Measurements from ENCODE around the gene LMOD3. TPM values are rescaled to one million over a fixed set of nuclear protein-coding genes. Genes with fewer than 3 reads are reported as not detected.

The LMOD3 gene
- total and polyA plus RNA-seq, 9 of the 15 experiments (the other 6 are each of a cell fraction or from before 2014, with no cell fraction given): 0.03 TPM; not detected in 8

DNA sequence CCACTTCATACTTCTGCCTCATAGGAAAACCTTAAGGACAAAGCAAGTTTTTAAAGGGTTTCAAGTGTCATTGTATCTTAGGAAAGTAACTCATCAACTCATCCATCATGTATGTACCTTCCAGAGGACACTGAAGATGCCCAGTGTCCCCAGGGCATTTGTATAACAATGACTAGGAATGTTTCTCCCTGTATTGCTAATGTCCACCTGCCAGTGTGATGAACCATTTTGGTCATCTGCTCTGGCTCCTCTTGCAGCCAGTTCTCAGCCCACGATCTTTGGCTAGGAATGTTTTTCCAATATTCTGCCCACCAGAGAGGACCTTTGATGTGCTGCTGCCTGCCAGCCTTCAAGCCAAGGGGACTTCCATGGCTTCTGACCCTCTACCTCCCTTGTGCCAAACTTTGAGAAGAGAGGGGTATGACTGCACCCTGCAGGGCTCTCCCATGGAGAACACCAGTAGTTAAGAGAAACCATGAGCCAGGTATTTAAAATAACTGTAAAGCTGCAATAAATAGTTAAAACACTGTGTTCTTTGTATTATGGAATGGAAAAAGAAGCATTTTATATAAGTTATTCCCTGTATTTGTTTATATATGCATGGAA is 11.4 kb downstream of the LMOD3 start:
- intact Hi-C loops (cut with micrococcal nuclease) (no loop called here), in situ Hi-C loops (cut with MboI) (no loop called here)
- ChIA-PET POLR2A (no interaction called here), CTCF (ENCODE audit: low intra/inter-chr PET ratio) (interaction anchor here (0.7 kb wide), 1 partner anchor 24 kb away, joined by 3 read pairs; no protein-coding TSS in a partner anchor)
- DNase-seq (ENCODE audit: extremely low read depth in 1 of 4, low spot score in 3 of 4): no peak
- no peak overlapping the region for H2AFZ ChIP-seq (ENCODE audit: low read depth, low read length)
- no peak overlapping the region for H3K9ac ChIP-seq (ENCODE audit: insufficient read depth in 1 of 2, low read depth in 2 of 2, low read length in 2 of 2)
- FAIRE-seq: no peak
- no peaks in the 10 kb centered on the region for H3K79me2 ChIP-seq (ENCODE audit: control insufficient read depth, insufficient read depth, low read length)
- WGBS (ENCODE audit: insufficient coverage, low coverage, missing lambda C conversion rate): 57% methylated on average over 1 of the region's 1 CpG
- no peaks in the 10 kb centered on the region for H3K27me3 ChIP-seq (ENCODE audit: control insufficient read depth in 2 of 2, insufficient read depth in 2 of 2, low read length in 2 of 2)
- H3K4me2 ChIP-seq (ENCODE audit: insufficient read depth, low read length): no peak overlapping the region
- no peak overlapping the region for H3K4me3 ChIP-seq
- H3K27ac ChIP-seq (ENCODE audit: extremely low read depth, low read depth, low read length): no peak overlapping the region
- no peak for ATAC-seq
- no peaks in the 10 kb centered on the region for H3K9me1 ChIP-seq (ENCODE audit: control insufficient read depth, insufficient read depth, low read length)
- no TSS peak for BruUV-seq (replicated peaks)
- no peaks in the 10 kb centered on the region for H3K9me3 ChIP-seq (replicated peaks; ENCODE audit: control insufficient read depth, insufficient read depth, low read depth, low read length)
- H4K20me1 ChIP-seq (replicated peaks; ENCODE audit: control insufficient read depth, insufficient read depth, low read length): no peaks in the 10 kb centered on the region
- H3K4me1 ChIP-seq (replicated peaks in 1 of 2; ENCODE audit: control insufficient read depth in 2 of 2, insufficient read depth in 2 of 2, low read length in 2 of 2): peaks cover 0 to 9% of the 10 kb centered on the region in 2 experiments; a peak in 3 of 5 replicates
- H3K36me3 ChIP-seq (ENCODE audit: control insufficient read depth, insufficient read depth, low read length): no peaks in the 10 kb centered on the region
- TF ChIP-seq ZNF551 (CRISPR knock-in tag; IDR thresholded peaks at IDR 0.05) (no peak), HDAC2 (IDR thresholded peaks at IDR 0.05) (no peak), MTA1 (IDR thresholded peaks at IDR 0.05; ENCODE audit: borderline replicate concordance) (no peak), HNRNPUL1 (IDR thresholded peaks at IDR 0.05; ENCODE audit: low read length) (no peak), ZSCAN29 (IDR thresholded peaks at IDR 0.05) (no peak), MEF2A (IDR thresholded peaks at IDR 0.05; ENCODE audit: control insufficient read depth, low read depth, low read length) (no peak), TBL1XR1 (IDR thresholded peaks at IDR 0.05; ENCODE audit: low read length in 2 of 2) (no peak), CBX3 (IDR thresholded peaks at IDR 0.05; ENCODE audit: borderline replicate concordance in 1 of 2, low read length in 2 of 2) (no peak), E2F3 (CRISPR knock-in tag; IDR thresholded peaks at IDR 0.05) (no peak), ILK (tag; IDR thresholded peaks at IDR 0.05; ENCODE audit: borderline replicate concordance, low read depth) (no peak), FOXM1 (IDR thresholded peaks at IDR 0.05; ENCODE audit: low read depth) (no peak), FOXM1 (CRISPR knock-in tag; IDR thresholded peaks at IDR 0.05; ENCODE audit: low read depth) (no peak)
- TF ChIP-seq, protein P1, sequence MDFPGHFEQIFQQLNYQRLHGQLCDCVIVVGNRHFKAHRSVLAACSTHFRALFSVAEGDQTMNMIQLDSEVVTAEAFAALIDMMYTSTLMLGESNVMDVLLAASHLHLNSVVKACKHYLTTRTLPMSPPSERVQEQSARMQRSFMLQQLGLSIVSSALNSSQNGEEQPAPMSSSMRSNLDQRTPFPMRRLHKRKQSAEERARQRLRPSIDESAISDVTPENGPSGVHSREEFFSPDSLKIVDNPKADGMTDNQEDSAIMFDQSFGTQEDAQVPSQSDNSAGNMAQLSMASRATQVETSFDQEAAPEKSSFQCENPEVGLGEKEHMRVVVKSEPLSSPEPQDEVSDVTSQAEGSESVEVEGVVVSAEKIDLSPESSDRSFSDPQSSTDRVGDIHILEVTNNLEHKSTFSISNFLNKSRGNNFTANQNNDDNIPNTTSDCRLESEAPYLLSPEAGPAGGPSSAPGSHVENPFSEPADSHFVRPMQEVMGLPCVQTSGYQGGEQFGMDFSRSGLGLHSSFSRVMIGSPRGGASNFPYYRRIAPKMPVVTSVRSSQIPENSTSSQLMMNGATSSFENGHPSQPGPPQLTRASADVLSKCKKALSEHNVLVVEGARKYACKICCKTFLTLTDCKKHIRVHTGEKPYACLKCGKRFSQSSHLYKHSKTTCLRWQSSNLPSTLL (IDR thresholded peaks at IDR 0.05): no peak
- TF ChIP-seq, protein P2, sequence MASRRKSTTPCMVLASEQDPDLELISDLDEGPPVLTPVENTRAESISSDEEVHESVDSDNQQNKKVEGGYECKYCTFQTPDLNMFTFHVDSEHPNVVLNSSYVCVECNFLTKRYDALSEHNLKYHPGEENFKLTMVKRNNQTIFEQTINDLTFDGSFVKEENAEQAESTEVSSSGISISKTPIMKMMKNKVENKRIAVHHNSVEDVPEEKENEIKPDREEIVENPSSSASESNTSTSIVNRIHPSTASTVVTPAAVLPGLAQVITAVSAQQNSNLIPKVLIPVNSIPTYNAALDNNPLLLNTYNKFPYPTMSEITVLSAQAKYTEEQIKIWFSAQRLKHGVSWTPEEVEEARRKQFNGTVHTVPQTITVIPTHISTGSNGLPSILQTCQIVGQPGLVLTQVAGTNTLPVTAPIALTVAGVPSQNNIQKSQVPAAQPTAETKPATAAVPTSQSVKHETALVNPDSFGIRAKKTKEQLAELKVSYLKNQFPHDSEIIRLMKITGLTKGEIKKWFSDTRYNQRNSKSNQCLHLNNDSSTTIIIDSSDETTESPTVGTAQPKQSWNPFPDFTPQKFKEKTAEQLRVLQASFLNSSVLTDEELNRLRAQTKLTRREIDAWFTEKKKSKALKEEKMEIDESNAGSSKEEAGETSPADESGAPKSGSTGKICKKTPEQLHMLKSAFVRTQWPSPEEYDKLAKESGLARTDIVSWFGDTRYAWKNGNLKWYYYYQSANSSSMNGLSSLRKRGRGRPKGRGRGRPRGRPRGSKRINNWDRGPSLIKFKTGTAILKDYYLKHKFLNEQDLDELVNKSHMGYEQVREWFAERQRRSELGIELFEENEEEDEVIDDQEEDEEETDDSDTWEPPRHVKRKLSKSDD (conservative IDR thresholded peaks at IDR 0.05; ENCODE audit: low read length): no peak

All from K562 (cell line).